ENCODE measurements around the gene PDZD4.

Gene PDZD4

GRCh38 chrX:153857348-153857903, 27.1 kb upstream of the PDZD4 start:
- no peaks in the 10 kb centered on the region for H3K36me3 Mint-ChIP-seq
- no peak overlapping the region for H3K4me3 Mint-ChIP-seq
- H3K4me1 Mint-ChIP-seq, result peaks cover 12% of the 10 kb centered on the region
- H3K9me3 Mint-ChIP-seq, result no peaks in the 10 kb centered on the region
- H3K27me3 Mint-ChIP-seq, result no peaks in the 10 kb centered on the region
- no peak overlapping the region for H3K27ac Mint-ChIP-seq

- Mint-ChIP-seq H3K9me3 (no peaks in the 10 kb centered on the region), H3K27ac (no peak overlapping the region), H3K27me3 (no peaks in the 10 kb centered on the region), H3K36me3 (no peaks in the 10 kb centered on the region), H3K4me1 (peaks cover 12% of the 10 kb centered on the region), H3K4me3 (no peak overlapping the region)
Observed at GRCh38 chrX:153854702-153855101, 24.4 kb upstream of the PDZD4 start.

DNA sequence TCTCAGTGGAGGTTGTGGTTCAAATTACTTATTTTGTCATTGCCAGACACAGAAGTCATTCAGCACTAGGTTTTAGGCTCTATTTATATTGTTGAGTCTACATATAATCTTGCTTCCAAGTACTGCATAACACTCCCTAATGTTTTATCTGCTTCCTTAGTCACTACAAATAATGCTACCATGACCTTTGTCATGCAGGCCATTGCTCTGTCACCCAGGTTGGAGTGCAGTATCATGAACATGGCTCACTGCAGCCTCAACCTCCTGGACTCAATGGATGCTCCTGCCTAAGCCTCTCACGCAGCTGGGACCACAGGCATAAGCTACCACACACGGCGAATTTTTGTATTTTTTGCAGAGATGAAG, 23.5 kb upstream of the PDZD4 start:
- Mint-ChIP-seq H3K36me3 (no peaks in the 10 kb centered on the region), H3K4me1 (peaks cover 12% of the 10 kb centered on the region), H3K27ac (no peak overlapping the region), H3K9me3 (no peaks in the 10 kb centered on the region), H3K27me3 (no peaks in the 10 kb centered on the region), H3K4me3 (no peak overlapping the region)

DNA sequence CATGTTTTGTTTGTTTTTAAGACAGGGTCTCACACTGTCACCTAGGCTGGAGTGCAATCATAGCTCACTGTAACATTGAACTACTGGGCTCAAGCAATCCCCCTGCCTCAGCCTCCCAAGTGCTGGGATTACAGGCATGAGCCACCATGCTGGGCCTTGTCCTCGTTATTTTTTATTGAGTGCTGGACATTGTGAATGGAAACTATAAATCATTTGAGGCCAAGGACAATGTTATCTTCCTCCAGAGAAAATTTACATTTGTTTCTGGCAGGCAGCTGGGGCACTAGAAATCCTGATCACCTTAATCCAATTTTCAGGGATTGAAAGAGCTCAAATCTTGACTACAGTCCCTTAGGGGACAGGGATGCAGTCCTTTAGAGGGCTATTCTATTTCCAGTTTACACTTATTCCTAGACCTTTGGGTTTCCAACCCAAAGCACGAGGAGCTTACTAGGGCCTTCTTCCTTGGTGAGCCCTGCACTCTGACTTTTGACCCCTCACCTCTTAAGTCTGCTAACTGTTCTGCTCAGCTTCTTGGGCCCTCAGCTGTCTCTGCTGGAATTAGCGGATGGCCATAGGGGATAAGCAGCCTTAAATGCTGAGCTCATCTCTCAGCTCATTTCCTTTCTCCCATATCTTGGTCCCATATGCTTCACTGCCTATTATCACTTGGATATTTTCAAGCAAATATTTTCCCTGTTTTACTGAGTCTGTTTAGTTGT, 23.0 kb upstream of the PDZD4 start:
- Mint-ChIP-seq H3K4me3 (no peak overlapping the region), H3K27me3 (no peaks in the 10 kb centered on the region), H3K36me3 (no peaks in the 10 kb centered on the region), H3K4me1 (peaks cover 12% of the 10 kb centered on the region), H3K27ac (peak overlapping the region; percentile 41), H3K9me3 (no peaks in the 10 kb centered on the region)

- H3K27ac Mint-ChIP-seq, result no peak overlapping the region
- H3K36me3 Mint-ChIP-seq, result no peaks in the 10 kb centered on the region
- H3K9me3 Mint-ChIP-seq, result no peaks in the 10 kb centered on the region
- H3K4me1 Mint-ChIP-seq, result peaks cover 6% of the 10 kb centered on the region
- H3K4me3 Mint-ChIP-seq, result no peak overlapping the region
- no peaks in the 10 kb centered on the region for H3K27me3 Mint-ChIP-seq
Observed at GRCh38 chrX:153851981-153852380, 21.6 kb upstream of the PDZD4 start.

GRCh38 chrX:153848325-153848724, 18.0 kb upstream of the PDZD4 start:
- peaks cover 2% of the 10 kb centered on the region for H3K27me3 Mint-ChIP-seq
- H3K27ac Mint-ChIP-seq, result no peak overlapping the region
- no peaks in the 10 kb centered on the region for H3K36me3 Mint-ChIP-seq
- H3K4me3 Mint-ChIP-seq, result no peak overlapping the region
- no peaks in the 10 kb centered on the region for H3K4me1 Mint-ChIP-seq
- H3K9me3 Mint-ChIP-seq, result no peaks in the 10 kb centered on the region

GRCh38 chrX:153845842-153846241, 15.5 kb upstream of the PDZD4 start:
- Mint-ChIP-seq H3K9me3 (no peaks in the 10 kb centered on the region), H3K27me3 (peaks cover 4% of the 10 kb centered on the region), H3K27ac (no peak overlapping the region), H3K4me3 (no peak overlapping the region), H3K4me1 (no peaks in the 10 kb centered on the region), H3K36me3 (no peaks in the 10 kb centered on the region)

GRCh38 chrX:153845195-153845594, 14.9 kb upstream of the PDZD4 start:
- H3K4me3 Mint-ChIP-seq, result no peak overlapping the region
- H3K9me3 Mint-ChIP-seq, result no peaks in the 10 kb centered on the region
- peaks cover 4% of the 10 kb centered on the region for H3K27me3 Mint-ChIP-seq
- H3K4me1 Mint-ChIP-seq, result no peaks in the 10 kb centered on the region
- H3K27ac Mint-ChIP-seq, result no peak overlapping the region
- no peaks in the 10 kb centered on the region for H3K36me3 Mint-ChIP-seq

GRCh38 chrX:153844509-153845082, 14.3 kb upstream of the PDZD4 start:
- H3K4me3 Mint-ChIP-seq, result no peak overlapping the region
- no peaks in the 10 kb centered on the region for H3K36me3 Mint-ChIP-seq
- no peak overlapping the region for H3K27ac Mint-ChIP-seq
- H3K27me3 Mint-ChIP-seq, result peaks cover 4% of the 10 kb centered on the region
- H3K4me1 Mint-ChIP-seq, result no peaks in the 10 kb centered on the region
- H3K9me3 Mint-ChIP-seq, result no peaks in the 10 kb centered on the region

DNA sequence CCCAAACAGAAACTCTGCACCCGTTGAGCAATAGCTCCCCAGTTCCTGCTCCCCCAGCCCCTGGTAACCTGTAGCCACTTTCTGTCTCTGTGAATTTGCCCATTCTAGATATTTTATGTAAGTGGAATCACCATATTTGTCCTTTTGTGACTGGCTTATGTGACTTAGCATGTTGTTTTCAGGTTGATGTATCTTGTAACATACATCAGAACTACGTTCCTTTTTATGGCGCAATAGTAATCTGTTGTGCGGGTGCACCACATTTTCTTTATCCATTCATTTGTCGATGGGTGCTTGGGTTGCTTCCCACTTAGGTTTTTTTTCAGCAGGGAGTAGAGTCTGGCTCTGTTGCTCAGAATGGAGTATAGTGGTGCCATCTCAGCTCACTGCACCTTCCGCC, 6.6 kb upstream of the PDZD4 start:
- Mint-ChIP-seq H3K4me3 (no peak overlapping the region), H3K4me1 (no peaks in the 10 kb centered on the region), H3K9me3 (no peaks in the 10 kb centered on the region), H3K27me3 (no peaks in the 10 kb centered on the region), H3K27ac (no peak overlapping the region), H3K36me3 (no peaks in the 10 kb centered on the region)

DNA sequence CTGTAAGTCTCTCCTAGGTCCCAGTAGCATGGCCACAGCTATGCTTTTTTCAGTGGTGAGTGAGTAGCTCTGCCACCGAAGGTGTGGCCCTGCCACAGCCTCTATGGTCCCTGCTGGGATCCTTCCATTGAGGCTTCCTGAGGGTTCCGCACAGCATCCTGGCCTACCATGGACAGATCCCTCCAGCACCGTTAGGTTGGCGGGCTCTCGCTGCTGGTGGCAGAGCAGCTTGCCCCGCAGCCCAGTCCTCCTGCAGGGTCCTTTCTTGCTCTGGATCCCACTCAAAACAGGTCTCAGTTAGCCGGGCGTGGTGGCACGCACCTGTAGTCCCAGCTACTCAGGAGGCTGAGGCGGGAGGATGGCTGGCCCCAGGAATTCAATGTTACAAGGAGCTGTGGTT, 2.4 kb upstream of the PDZD4 start:
- peaks cover 1% of the 10 kb centered on the region for H3K4me1 Mint-ChIP-seq
- H3K4me3 Mint-ChIP-seq, result no peak overlapping the region
- no peaks in the 10 kb centered on the region for H3K27me3 Mint-ChIP-seq
- H3K36me3 Mint-ChIP-seq, result no peaks in the 10 kb centered on the region
- H3K27ac Mint-ChIP-seq, result no peak overlapping the region
- H3K9me3 Mint-ChIP-seq, result no peaks in the 10 kb centered on the region

GRCh38 chrX:153831429-153832150, 1.2 kb upstream of the PDZD4 start:
- Mint-ChIP-seq H3K4me1 (peaks cover 12% of the 10 kb centered on the region), H3K27ac (no peak overlapping the region), H3K9me3 (no peaks in the 10 kb centered on the region), H3K27me3 (no peaks in the 10 kb centered on the region), H3K36me3 (no peaks in the 10 kb centered on the region), H3K4me3 (peak overlapping the region; percentile 59)

DNA sequence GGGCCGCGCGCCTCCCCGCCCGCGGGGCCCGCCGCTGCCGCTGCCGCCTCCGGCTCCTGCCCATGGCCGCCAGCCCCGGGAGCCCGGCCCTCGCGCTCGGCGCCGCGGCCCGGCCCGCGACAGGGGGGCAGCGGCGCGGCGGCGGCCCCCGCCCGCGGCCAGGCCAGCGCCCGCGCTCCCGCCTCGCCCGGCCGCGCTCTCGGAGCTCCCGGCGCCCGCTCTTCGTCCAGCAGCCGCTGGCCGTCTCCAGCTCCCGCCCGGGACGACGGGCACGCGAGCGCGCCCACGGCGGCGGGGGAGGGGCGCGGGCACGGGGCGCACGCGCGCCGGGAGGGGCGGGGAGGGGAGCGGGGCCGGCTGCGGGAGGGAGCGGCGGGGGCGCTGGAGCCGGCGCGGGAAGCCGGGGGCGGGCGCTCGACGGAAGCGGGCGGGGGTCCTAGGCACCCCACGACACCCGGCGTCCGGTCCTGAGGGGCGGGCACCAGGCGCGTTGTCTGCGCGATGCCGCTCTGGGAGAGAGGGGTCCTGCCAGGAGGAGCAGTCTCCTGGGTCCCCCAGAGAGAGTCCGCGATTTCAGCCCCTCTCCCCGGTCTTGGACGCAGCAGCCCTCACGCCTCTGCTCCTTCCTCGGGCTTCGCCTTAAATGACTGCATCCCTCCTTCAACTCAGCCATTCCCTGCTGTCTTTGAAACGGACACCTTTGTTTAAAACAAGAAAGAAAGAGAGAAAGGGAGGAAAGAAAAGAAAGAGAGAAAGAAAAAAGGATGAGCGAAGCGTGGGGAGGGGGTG, 490 bp upstream of the PDZD4 start:
- Mint-ChIP-seq H3K9me3 (no peaks in the 10 kb centered on the region), H3K4me3 (peak overlapping the region; percentile 36), H3K27ac (no peak overlapping the region)

GRCh38 chrX:153829549-153829798, 870 bp downstream of the PDZD4 start:
- Mint-ChIP-seq H3K36me3 (no peaks in the 10 kb centered on the region), H3K27me3 (no peaks in the 10 kb centered on the region), H3K4me1 (peaks cover 12% of the 10 kb centered on the region), H3K4me3 (peak overlapping the region; percentile 70), H3K9me3 (no peaks in the 10 kb centered on the region), H3K27ac (no peak overlapping the region)

More for the DNA sequence above, 490 bp upstream of the PDZD4 start:
- no peaks in the 10 kb centered on the region for H3K36me3 Mint-ChIP-seq
- H3K4me1 Mint-ChIP-seq, result peaks cover 12% of the 10 kb centered on the region
- no peaks in the 10 kb centered on the region for H3K27me3 Mint-ChIP-seq

DNA sequence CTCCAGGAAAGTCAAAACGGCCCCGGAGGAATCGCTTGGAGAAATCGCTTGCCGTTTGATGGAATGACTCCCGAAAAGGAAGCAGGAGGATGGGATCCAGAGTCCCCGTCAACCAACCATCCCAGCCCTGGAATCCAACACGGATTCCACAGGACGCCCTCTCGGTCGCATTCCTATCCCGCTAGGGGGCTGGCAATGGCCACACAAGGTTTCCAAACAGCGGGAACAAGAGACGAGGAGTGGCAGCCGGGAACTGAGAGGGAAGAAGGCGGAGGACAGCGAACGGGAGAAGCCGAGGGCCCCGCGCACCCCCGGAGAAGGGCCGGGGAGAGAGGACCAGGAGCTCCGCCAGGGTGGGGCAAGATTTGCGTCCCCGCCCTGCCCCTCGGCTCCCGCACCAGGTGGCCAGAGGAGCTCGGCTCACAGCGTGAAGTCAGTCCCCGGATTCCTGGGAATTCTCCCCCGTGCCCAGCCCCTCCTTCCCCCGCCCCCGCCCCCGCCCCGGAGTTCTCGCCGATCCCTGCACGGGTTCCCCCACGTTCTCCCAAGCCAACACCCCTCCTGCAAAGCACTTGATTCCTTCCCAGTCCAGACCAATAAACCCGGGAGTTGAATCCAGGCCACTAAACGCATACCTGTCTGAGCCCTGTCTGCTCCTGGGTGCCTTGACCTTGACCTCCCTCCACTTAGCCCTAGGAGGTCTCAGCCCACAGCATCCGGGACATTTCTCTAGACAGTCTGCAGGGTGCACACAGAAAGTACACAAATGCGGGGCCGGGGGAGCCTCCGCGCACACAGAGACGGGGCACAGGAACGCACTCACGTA, 1.4 kb downstream of the PDZD4 start:
- Mint-ChIP-seq H3K27me3 (no peaks in the 10 kb centered on the region), H3K4me3 (peak overlapping the region; percentile 70), H3K27ac (no peak overlapping the region), H3K4me1 (peaks cover 12% of the 10 kb centered on the region), H3K9me3 (no peaks in the 10 kb centered on the region), H3K36me3 (no peaks in the 10 kb centered on the region)
